ENCODE results near the gene CNTNAP2.

- TF ChIP-seq CTCF (IDR thresholded peaks at IDR 0.05; ENCODE audit: insufficient read depth, low read length, poor library complexity, severe bottlenecking) (no peak), EZH2phosphoT487 (conservative IDR thresholded peaks at IDR 0.05; ENCODE audit: low read length) (no peak)
These were observed 839.7 kb downstream of the CNTNAP2 start for GRCh38 chr7:146956321-146956720.
